Right lung (tissue), 5 donors: ENCODE data around the gene VPS9D1. TPM values are rescaled to one million over a fixed set of nuclear protein-coding genes. Genes with fewer than 3 reads are reported as not detected.

Source experiments
- DNase-seq, 2 donors: peaks; one replicate each; pipeline ENCODE4 v3.0.0-alpha.2; 2013
- polyA plus RNA-seq, 5 donors: library from polyadenylated mRNA; unstranded; fragments of 120-200 nt; gene quantifications; one replicate each; pipeline versions ENCODE4 v1.2.1 to v1.2.3, GENCODE V29; 2013; ENCODE audit warnings: inconsistent platforms in 1 of 5, low replicate concordance in 1 of 5; ENCODE audit not compliant: insufficient read length in 5 of 5, insufficient read depth in 1 of 5

VPS9D1 gene
- polyA plus RNA-seq, 5 donors, result 7.7 to 17.1 (median 11.1) TPM

DNA sequence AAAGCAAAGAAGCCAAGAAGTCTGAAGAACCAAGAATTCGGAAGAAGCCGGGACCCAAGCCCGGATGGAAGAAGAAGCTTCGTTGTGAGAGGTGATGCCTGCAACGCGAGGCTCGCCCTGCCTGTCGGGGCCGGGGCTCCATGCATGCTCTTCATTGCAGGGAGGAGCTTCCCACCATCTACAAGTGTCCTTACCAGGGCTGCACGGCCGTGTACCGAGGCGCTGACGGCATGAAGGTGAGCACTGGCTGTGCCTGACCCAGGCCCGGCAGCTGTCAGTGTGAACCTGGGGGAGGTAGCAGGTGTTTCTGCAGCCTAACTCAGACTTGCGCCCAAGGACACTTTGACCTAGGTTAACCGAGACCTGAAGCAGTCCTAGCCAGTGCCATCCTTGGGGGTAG is 12.6 kb upstream of the VPS9D1 start:
- DNase-seq, result no peak

DNA sequence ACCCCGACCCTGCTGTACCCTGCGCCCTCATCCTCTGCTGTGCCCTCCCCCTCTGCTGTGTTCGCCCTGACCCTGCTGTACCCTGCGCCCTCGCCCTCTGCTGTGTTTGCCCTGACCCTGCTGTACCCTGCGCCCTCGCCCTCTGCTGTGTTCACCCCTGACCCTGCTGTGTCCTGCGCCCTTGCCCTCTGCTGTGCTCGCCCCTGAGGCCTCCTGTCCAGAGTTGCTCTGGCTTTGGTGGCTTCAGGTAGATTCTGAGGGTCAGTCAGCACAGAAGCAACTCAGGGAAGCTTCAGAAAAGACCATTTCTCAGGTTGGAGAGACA is 12.2 kb upstream of the VPS9D1 start:
- DNase-seq, result no peak

DNA sequence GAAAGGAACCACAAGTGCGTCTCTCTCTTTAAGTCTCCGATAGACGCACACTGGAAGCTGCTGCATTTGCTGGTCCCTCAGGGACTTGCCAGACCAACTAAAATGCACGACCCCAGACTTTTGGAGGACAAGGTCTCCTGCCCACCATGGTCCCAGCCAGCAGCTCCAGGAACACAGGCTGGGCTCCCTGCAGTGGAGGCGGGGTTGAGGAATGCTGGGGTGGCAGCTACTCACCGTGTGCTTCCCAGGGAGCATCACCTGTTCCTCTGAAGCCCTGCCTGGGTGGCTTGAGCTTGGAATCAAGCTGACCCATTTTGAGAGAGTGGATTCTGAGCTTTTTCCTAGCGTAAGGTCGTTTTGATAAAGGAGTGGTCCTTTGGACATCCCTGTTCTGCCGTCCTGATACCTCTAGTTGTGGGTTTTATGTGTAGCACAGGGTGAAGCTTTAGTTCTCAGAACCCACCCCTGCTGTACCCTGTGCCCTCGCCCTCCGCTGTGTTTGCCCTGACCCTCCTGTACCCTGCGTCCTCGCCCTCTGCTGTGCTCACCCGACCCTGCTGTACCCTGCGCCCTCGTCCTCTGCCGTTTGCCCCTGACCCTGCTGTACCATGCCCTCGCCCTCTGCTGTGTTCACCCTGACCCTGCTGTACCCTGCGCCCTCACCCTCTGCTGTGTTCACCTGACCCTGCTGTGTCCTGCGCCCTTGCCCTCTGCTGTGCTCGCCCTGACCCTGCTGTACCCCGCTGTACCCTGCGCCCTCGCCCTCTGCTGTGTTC is 11.6 kb upstream of the VPS9D1 start:
- DNase-seq, result no peak

DNA sequence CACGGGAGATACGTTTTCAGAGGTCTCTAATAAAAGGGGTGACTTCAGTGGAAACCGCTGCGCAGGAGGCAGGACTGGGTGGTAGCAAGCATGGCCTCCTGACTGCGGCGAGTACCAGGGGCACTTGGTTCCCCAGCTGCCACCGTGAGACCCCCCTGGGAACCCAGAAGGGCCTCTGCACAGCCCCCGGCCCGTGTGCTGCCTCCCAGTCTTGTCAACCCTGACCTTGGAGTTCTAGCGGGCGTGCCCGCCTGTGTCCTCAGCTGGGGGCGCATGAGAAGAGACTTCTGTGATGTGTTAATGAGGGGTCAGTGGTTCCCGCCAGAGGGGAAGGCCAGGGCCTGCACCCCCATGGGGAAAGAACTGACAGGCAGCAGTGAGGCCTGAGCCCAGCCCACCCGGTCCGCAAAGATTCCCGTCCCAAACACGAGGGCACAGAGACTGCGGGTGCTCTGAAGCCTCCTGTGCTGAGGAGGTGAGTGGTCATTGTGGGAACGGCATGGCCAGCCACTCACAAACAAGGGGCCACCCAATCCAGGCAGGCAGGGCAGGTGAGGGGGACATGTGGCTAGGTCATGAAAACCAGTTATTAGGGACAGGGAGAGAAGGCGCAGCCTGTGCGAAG is 10.0 kb upstream of the VPS9D1 start:
- DNase-seq, result no peak

DNA sequence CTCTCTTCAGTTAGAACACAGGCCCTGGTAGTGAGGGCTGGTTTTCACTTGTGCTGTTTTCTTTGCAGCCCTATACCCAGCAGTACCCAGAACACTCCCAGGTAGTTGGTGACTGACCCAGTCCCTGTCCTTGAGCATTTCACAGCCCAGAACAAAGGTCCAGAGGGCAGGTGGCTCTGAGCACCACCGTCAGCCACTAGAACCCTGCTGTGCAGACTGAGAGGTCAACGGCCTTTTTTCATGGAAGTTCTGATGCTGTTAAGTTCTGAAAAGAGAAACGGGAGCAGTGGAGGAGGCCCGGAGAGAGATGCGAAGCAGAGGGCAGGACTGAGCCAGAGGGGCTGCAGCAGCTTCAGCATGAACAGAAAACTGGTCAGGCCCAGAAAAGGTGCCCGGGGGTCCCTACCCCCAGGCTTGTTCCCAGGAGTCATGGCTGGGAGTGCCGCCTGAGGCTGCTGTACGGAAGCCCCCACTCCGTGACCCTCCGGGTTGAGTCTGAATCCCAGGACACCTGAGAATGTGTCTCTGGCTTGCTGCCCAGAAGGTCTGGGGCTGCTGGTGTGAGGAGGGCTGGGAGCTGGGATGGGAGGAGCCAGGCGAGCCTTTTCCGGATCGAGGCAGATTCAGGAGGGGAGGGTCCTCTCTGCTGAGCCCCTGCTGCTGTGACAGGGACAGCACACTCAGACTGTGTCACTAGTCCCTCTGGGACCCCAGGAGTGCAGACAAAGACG is 9.3 kb upstream of the VPS9D1 start:
- DNase-seq, result no peak

DNA sequence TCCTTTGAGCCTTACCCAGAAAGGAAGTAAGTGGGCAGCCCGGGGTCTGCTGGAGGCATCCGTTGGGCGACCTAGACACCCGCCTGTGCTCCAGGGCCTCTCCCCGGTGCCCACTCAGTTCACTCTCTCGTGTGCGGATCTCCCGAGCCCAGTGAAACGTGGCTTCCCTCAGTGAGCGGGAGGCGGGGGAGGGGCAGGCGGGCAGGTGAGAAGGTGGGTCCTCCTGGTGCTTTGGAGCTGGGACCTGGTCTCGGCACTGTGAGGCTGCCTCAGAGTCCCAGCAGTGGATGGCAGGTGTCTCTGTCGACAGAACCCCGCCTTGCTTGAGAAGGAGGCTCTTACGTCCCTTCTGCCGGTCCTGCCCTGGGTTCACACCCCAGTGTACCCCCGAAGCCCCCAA is 8.6 kb upstream of the VPS9D1 start:
- DNase-seq, result no peak

DNA sequence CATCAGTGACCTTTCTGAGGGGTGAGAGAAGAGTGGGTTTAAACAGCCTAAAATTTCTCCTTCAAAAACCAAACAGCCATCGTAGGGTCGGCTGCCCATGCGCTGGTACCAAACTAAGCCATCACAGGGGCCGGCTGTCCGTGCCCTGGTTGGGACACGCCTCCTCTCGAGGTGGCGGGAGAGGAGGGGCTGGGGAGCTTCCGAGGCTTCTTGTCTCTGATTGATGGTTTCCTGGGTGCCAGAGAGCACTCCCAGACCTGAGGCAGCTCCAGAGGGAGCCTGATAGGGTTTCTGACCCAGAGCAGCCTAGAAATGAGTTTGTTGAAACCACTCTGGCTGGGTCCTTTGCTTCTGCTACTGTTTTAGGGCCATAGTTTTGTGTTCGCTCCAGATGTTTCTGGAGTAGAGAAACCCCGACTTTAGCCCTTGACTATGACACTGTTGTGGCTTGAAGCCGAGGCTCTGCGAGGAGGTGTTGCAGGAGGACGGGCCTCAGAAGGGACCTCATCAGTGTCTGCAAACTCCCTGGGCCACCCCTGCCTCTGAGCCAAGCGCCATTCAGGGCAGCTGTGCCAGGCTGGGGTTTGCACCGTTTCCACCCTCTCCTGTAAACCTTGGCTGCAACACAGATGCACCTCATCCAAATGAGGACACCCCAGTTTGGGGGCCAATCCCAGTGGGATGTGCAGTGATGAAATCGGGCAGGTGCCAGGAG is 6.9 kb upstream of the VPS9D1 start:
- DNase-seq, result no peak

DNA sequence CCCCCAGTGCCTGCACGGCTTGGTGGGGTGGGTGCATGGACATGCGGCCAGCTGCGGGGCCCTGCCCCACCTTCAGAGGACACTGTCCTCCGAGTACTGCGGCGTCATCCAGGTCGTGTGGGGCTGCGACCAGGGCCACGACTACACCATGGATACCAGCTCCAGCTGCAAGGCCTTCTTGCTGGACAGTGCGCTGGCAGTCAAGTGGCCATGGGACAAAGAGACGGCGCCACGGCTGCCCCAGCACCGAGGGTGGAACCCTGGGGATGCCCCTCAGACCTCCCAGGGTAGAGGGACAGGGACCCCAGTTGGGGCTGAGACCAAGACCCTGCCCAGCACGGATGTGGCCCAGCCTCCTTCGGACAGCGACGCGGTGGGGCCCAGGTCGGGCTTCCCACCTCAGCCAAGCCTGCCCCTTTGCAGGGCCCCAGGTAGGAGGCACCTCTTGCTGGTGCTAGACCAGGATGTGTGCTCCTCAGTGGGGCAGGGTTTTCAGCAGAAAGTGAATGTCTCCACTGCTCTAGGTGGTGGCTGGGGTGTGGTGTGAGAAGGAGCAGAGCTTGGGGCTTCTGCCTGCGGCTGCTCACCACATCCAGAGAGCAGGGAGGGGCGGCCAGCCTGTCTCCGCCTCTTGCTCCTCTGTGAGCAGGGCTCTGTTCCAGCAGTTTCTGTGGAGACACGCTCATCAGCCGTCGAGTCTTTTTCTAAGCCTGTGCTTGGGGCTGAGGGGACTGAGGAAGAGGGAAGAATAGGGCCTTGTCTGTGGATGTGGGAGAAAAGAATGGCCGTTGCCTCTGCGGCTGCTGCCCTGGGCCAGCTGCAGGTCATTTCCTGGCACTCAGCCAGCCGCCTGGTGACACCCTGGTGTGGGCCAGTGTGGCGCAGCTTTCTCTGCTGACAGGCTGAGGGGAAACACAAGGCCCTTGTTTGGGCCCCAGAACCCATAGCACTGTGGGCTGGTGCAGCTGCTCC is 2.9 kb upstream of the VPS9D1 start:
- DNase-seq, result no peak

DNA sequence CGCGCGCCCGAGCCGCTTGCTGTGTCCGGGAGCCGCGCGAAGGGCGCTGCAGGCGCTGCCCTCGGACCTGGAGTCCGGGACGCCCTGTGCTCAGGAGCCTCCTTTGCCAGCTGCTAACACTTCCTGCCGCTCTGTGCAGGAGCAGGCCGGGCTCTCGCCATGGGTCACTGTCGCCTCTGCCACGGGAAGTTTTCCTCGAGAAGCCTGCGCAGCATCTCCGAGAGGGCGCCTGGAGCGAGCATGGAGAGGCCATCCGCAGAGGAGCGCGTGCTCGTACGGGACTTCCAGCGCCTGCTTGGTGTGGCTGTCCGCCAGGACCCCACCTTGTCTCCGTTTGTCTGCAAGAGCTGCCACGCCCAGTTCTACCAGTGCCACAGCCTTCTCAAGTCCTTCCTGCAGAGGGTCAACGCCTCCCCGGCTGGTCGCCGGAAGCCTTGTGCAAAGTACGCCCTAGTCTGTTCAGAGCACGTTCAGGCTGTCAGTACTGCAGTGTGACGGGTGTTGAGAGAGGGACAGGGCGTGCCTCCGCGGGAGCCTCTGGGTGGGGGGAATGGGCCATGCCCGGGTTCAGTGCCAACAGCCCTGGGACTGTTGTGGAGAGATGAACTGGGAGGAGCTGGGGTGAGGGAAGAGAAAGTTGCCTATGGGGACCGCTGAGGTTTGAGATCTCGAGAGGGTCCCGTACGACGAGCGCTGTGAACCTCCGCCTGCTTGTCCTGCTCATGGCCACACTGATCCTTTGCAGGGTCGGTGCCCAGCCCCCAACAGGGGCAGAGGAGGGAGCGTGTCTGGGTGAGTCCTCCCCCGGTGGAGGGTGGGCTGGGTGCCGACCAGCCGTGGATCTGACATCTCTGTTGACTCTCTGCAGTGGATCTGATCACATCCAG is 1.9 kb upstream of the VPS9D1 start:
- DNase-seq, result peak; percentile 24 to 39

DNA sequence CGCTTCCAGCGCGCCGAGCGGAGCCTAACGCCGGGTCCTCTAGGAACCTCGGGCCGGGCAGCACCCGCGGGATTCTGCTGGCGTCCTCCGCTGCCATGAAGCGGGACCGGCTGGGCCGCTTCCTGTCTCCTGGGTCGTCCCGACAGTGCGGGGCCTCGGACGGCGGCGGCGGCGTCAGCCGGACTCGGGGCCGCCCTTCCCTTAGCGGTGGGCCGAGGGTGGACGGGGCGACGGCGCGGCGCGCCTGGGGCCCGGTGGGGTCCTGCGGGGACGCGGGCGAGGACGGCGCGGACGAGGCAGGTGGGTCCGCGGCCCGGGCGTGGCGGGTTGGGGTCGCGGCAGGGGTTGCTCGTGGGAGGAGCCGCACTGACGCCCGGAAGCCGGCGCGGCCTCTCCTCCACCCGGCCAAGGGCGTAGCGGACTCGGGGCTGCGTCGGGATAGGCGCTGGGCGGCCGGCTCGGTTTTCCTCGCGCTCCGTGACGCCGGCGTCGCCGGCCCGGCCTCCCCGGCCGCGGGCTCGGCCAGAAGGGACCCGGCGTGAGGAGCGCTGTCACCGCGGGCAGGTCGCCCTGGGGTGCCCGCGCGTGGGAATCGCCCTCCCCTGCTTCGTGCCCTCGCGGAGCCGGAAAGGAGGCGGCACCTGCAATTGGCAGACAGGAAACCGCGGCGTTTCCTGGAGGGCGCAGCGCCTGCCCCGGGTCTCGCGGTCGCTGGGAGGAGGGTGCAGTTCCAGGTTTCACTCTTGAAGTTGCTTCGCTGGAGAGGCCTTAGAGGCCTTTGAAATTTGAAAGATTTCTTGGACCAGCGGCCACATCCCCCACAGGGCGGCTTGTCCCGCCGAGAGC is 1.1 kb upstream of the VPS9D1 start:
- no peak for DNase-seq

DNA sequence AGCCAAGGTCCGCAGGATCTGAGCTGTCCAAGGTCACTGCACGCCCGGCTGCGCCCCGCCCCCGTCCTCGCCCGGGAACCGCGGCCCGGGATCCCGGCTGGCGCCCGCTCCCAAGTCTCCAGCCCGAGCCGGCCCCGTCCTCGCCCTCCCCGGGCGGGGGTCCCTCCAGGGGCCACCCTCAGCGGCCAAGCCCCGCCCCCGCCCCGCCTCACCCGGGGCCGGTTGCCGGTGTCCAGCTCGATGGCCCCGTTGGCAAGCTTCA is 216 bp downstream of the VPS9D1 start:
- no peak for DNase-seq

DNA sequence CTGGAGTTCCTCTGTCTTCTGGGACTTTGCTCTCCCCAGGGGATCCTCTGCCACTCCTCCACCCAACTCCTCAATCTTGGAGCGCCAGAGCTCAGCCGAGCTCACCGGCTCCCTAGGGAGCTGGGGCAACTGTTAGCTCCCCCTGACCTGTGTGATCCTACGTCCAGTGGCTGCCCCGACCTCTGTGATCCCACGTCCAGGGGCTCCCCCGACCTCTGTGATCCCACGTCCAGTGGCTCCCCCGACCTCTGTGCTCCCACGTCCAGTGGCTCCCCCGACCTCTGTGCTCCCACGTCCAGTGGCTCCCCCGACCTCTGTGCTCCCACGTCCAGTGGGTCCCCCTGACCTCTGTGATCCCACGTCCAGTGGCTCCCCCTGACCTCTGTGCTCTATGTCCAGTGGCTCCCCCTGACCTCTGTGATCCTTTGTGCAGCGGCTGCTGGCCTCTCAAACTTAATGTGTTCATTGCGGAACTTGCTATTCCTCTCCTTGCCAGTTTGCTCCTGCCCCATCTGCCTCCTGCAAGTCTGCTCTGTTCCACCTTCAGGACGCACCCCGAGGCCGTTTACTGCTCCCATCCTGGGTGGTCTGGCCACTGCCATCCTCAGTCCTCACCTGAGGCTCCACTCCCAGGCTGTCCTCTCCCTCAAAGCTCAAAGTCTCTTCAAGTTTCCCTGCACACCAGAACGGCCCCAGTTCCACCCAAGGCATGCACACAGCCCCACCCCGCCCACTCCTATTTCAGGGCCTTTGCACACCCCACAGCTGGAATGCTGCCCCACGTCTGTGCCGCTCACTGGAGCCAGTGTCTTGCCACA is 2.8 kb downstream of the VPS9D1 start:
- no peak for DNase-seq

DNA sequence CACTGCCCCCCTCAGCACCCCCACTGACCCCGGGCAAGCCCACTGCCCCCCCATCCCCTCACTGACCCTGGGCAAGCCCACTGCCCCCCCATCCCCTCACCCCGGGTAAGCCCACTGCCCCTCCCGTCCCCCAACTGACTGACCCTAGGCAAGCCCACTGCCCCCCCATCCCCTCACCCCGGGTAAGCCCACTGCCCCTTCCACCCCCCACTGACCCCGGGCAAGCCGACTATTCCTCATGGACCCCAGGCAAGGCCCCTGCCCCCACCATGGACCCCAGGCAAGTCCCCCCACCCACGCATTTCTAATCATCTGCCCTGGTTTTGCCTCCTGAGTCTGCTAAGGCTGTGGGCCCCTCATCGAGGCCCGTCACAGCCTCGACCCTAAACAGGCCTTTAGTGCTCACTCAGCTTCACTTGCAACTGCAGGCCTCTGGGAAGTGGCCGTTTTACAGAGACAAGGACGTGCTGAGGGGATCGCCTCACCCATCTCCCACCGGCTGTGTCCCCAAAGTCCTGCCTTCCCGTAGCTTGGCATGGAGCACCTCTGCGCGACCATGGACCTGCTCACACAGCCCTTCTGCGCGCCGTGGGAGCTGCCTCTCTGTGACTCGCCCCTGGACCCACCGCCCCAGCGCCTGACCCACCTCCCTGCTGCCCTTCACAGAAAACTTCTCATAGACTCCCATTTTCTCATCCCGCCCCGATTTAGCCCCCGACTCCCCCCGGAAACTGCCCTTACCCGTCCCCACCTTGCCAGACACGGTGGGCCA is 3.6 kb downstream of the VPS9D1 start:
- DNase-seq, result no peak

DNA sequence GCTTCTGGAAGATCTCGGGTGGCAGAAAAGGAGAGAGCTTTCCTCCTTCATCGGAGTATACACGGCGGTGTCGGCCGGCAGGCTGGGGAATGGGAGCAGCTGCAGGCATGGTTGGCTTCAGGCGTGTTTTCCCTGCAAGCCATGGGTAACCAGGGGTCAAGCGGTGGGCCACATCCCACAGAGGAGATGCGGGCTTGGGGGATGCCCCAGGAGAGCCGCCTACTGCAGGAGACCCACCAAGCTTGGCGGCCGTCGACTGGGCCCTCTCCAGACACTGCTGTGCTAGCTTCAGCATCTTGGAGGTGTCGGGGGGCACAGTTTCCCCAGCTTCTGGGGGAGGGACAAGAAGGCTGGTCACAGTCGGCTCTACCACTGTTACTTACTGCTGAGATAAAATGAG is 4.2 kb downstream of the VPS9D1 start:
- no peak for DNase-seq

DNA sequence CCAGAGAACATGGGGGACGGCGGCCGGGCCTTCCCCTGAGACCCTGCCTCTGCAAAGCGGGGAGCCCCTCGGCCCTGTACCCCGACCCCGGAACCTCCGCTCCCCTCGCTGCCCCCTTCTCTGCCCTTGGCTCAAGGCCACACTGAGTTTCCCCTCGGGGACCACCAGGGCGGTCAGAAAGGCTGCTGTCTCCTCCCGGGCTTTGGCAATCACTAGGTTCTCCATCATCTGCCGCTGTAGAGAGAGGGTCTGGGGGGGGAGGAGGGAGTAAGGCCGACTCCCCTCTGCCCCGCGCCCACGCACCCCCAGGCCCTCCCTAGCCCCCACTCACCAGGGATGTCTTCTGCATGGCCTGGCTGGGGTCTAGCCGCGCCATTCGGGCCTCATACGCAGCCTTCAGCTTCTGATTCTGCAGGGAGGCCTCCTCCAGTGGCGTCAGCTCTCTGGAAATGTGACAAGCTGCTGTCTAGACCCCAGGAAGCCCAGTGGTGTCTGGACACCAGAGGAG is 8.4 kb downstream of the VPS9D1 start:
- no peak for DNase-seq

DNA sequence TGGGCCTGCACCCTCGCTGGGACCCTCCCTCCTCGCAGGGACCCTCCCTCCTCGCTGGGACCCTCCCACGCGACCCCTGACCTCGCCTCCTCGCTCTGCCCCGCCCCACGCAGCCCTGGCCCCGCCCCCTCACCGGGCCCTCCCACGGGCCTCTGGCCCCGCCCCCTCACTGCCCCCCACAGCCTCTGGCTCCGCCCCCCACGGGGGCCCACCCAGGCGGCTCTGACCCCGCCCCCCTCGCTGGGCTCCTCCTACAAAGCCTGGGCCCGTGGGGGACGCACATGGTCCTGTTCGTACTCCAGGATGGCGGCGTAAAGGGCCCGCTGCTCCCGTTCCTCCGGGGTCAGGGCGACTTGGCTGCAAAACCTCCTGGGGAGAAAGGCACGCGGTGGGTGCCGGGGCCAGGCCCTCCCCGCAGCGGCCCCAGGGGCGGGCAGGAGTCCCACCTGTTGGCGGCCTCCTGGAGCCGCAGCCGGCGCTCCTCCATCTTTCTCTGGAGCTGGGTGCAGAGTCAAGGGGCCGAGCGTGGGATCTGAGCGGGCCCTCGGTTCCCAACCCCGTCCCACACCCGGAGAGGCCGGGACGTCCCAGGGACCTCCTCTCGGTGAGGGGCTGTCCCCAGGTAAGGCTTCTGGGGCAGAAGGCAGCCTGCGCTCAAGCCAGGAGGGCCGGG is 9.0 kb downstream of the VPS9D1 start:
- DNase-seq, result no peak
